ENCODE results near the gene SMYD3.

SMYD3 gene

GRCh38 chr1:245807954-245808719 lies 698.9 kb downstream of the SMYD3 start:
- no peaks in the 10 kb centered on the region for H3K27me3 ChIP-seq (replicated peaks)
- in situ Hi-C loops (cut with HindIII; ENCODE audit: low pct_ligation_motif_present, low sequenced_read_pairs): no loop called here
- H3K27ac ChIP-seq: no peak overlapping the region
- H3K36me3 ChIP-seq (replicated peaks): no peaks in the 10 kb centered on the region
- DNase-seq: no peak
- TF ChIP-seq, protein P1, sequence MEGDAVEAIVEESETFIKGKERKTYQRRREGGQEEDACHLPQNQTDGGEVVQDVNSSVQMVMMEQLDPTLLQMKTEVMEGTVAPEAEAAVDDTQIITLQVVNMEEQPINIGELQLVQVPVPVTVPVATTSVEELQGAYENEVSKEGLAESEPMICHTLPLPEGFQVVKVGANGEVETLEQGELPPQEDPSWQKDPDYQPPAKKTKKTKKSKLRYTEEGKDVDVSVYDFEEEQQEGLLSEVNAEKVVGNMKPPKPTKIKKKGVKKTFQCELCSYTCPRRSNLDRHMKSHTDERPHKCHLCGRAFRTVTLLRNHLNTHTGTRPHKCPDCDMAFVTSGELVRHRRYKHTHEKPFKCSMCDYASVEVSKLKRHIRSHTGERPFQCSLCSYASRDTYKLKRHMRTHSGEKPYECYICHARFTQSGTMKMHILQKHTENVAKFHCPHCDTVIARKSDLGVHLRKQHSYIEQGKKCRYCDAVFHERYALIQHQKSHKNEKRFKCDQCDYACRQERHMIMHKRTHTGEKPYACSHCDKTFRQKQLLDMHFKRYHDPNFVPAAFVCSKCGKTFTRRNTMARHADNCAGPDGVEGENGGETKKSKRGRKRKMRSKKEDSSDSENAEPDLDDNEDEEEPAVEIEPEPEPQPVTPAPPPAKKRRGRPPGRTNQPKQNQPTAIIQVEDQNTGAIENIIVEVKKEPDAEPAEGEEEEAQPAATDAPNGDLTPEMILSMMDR (IDR thresholded peaks at IDR 0.05; ENCODE audit: low read depth, low read length, missing control alignments): no peak
- no peak overlapping the region for H3K4me3 ChIP-seq (ENCODE audit: low read depth, low read length)

DNA sequence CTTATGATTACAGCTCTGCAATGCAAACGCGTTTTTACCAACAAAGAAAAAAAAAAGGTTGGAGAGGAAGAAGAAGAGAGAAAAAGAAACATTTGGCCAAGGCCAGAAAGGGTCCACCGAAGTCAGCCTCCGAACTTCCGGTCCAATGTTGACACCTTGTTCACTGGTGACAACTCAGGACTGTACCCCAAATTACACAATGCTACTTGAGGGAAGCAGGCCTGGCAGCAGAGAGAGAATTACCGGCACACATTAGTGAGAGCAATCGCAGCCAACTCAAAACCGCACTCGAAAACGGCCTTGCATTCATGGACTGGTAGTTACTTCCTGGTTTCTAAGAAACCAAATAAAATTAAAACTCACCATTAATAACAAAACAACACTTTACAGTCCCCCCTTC lies 699.8 kb downstream of the SMYD3 start:
- TF ChIP-seq, protein P1 (IDR thresholded peaks at IDR 0.05; ENCODE audit: low read depth, low read length, missing control alignments): no peak
- in situ Hi-C loops (cut with HindIII; ENCODE audit: low pct_ligation_motif_present, low sequenced_read_pairs): no loop called here
- H3K36me3 ChIP-seq (replicated peaks): no peaks in the 10 kb centered on the region
- H3K4me3 ChIP-seq (ENCODE audit: low read depth, low read length): no peak overlapping the region
- DNase-seq: no peak
- no peaks in the 10 kb centered on the region for H3K27me3 ChIP-seq (replicated peaks)
- no peak overlapping the region for H3K27ac ChIP-seq

DNA sequence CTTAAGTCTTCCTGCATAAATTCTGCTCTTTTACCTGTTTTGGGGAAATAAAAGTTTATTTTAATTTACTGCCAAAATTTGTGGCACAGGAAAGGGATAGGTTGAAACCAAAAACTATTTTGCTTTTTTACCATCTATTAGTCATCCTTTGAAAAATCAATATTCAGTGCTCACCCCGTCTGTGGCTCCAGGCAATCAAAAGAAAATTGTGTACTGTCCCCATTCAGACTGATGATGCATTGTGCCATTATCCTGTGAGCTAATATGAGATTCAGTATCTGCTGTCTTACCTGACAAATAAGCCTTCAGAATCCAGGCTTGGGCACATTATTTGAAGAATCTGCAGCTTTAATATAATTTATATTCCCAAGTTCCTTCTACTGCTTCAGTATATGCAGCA lies 701.5 kb downstream of the SMYD3 start:
- TF ChIP-seq, protein P1 (IDR thresholded peaks at IDR 0.05; ENCODE audit: low read depth, low read length, missing control alignments): no peak
- H3K4me3 ChIP-seq (ENCODE audit: low read depth, low read length): no peak overlapping the region
- no peak for DNase-seq
- no peaks in the 10 kb centered on the region for H3K36me3 ChIP-seq (replicated peaks)
- no peak overlapping the region for H3K27ac ChIP-seq
- in situ Hi-C loops (cut with HindIII; ENCODE audit: low pct_ligation_motif_present, low sequenced_read_pairs): no loop called here
- H3K27me3 ChIP-seq (replicated peaks): no peaks in the 10 kb centered on the region

GRCh38 chr1:245804696-245805095 lies 702.4 kb downstream of the SMYD3 start:
- H3K27ac ChIP-seq: no peak overlapping the region
- H3K4me3 ChIP-seq (ENCODE audit: low read depth, low read length): no peak overlapping the region
- TF ChIP-seq, protein P1 (IDR thresholded peaks at IDR 0.05; ENCODE audit: low read depth, low read length, missing control alignments): no peak
- H3K36me3 ChIP-seq (replicated peaks): no peaks in the 10 kb centered on the region
- no peak for DNase-seq
- H3K27me3 ChIP-seq (replicated peaks): no peaks in the 10 kb centered on the region
- in situ Hi-C loops (cut with HindIII; ENCODE audit: low pct_ligation_motif_present, low sequenced_read_pairs): no loop called here

DNA sequence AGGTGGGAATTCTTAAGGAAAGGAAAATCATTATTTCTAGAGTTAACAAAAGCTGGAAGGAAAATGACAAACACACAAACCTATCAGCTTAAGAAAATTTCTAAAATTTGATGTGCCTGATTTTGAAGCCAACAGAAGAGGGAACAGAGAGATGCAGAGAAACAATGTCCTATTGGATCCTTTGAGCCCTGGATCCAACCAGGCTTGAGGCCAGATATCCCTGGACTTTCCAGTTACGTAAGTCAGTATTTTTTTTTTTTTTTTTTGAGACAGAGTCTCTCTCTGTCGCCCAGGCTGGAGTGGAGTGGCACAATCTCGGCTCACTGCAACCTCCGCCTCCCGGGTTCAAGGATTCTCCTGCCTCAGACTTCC lies 703.4 kb downstream of the SMYD3 start:
- no peak for DNase-seq

More for the DNA sequence above, 703.4 kb downstream of the SMYD3 start:
- Histone ChIP-seq H3K27ac (no peak overlapping the region), H3K4me3 (ENCODE audit: low read depth, low read length) (no peak overlapping the region), H3K27me3 (replicated peaks) (no peaks in the 10 kb centered on the region), H3K36me3 (replicated peaks) (no peaks in the 10 kb centered on the region)
- TF ChIP-seq, protein P1 (IDR thresholded peaks at IDR 0.05; ENCODE audit: low read depth, low read length, missing control alignments): no peak
- in situ Hi-C loops (cut with HindIII; ENCODE audit: low pct_ligation_motif_present, low sequenced_read_pairs): no loop called here
